ENCODE data around the gene RNF41. TPM values are rescaled to one million over a fixed set of nuclear protein-coding genes. Genes with fewer than 3 reads are reported as not detected.

Gene RNF41
- total RNA-seq, 3 donors from 2014 or later (not counting 1 experiment from before 2014, with no cell fraction given) = 32.3 to 44.5 (median 38.6) TPM

GRCh38 chr12:56223571-56224101 lies 1.9 kb upstream of the RNF41 start:
- intact Hi-C loops (cut with micrococcal nuclease) = loop anchor here (5.0 to 10.0 kb wide), 3 partner anchors 34 to 251 kb away; partner anchors contain the start of genes ANKRD52, RAB5B and RPS26
- WGBS (ENCODE audit: insufficient coverage) = 46% methylated on average over 15 of the region's 15 CpGs
- ATAC-seq (no peak), DNase-seq (peak in 1 of 2 donors; percentile 24)
- H3K4me3 Mint-ChIP-seq = peak overlapping the region; percentile 92
- Histone ChIP-seq H3K4me3 (ENCODE audit: low read length) (peak overlapping the region; percentile 56), H3K27me3 (ENCODE audit: control insufficient read depth, insufficient read depth, low read length) (no peaks in the 10 kb centered on the region), H3K27ac (ENCODE audit: low read length) (peak overlapping the region; percentile 70), H3K4me1 (ENCODE audit: control insufficient read depth, insufficient read depth, low read length) (peaks cover 47% of the 10 kb centered on the region), H3K36me3 (ENCODE audit: control insufficient read depth, insufficient read depth, low read length) (peaks cover 2% of the 10 kb centered on the region), H3K9me3 (ENCODE audit: control insufficient read depth, insufficient read depth, low read length) (no peaks in the 10 kb centered on the region)
- H3K27ac Mint-ChIP-seq = peak overlapping the region; percentile 100
- no peaks in the 10 kb centered on the region for H3K9me3 Mint-ChIP-seq
- peaks cover 48 to 53% of the 10 kb centered on the region in 2 donors for H3K4me1 Mint-ChIP-seq
- TF ChIP-seq CTCF (IDR thresholded peaks at IDR 0.05) = no peak
- no peaks in the 10 kb centered on the region for H3K36me3 Mint-ChIP-seq
- no peaks in the 10 kb centered on the region for H3K27me3 Mint-ChIP-seq (ENCODE audit: low read depth in 2 of 2)

- Mint-ChIP-seq H3K36me3 (no peaks in the 10 kb centered on the region), H3K27ac (peak overlapping the region; percentile 100), H3K4me3 (peak overlapping the region; percentile 98), H3K4me1 (peaks cover 48 to 53% of the 10 kb centered on the region in 2 donors), H3K9me3 (no peaks in the 10 kb centered on the region), H3K27me3 (ENCODE audit: low read depth in 2 of 2) (no peaks in the 10 kb centered on the region)
- no peaks in the 10 kb centered on the region for H3K27me3 ChIP-seq (ENCODE audit: control insufficient read depth, insufficient read depth, low read length)
- H3K27ac ChIP-seq (ENCODE audit: low read length) = peak overlapping the region; percentile 98
- no peaks in the 10 kb centered on the region for H3K9me3 ChIP-seq (ENCODE audit: control insufficient read depth, insufficient read depth, low read length)
- no peak for TF ChIP-seq CTCF (IDR thresholded peaks at IDR 0.05)
- no peak for ATAC-seq
- DNase-seq = no peak
- H3K36me3 ChIP-seq (ENCODE audit: control insufficient read depth, insufficient read depth, low read length) = peaks cover 2% of the 10 kb centered on the region
- H3K4me3 ChIP-seq (ENCODE audit: low read length) = peak overlapping the region; percentile 100
- 12% methylated on average over 3 of the region's 4 CpGs for WGBS (ENCODE audit: insufficient coverage)
- peaks cover 47% of the 10 kb centered on the region for H3K4me1 ChIP-seq (ENCODE audit: control insufficient read depth, insufficient read depth, low read length)
- intact Hi-C loops (cut with micrococcal nuclease) = loop anchor here (1.0 to 10.0 kb wide), 5 partner anchors 29 to 250 kb away; partner anchors contain the start of genes ANKRD52, RAB5B, RPS26 and ZC3H10
These were observed 791 bp upstream of the RNF41 start for GRCh38 chr12:56222531-56222895.

GRCh38 chr12:56221232-56221756 lies 428 bp downstream of the RNF41 start:
- Histone ChIP-seq H3K4me3 (ENCODE audit: low read length) (peak overlapping the region; percentile 100), H3K27ac (ENCODE audit: low read length) (peak overlapping the region; percentile 98), H3K27me3 (ENCODE audit: control insufficient read depth, insufficient read depth, low read length) (no peaks in the 10 kb centered on the region), H3K9me3 (ENCODE audit: control insufficient read depth, insufficient read depth, low read length) (no peaks in the 10 kb centered on the region), H3K4me1 (ENCODE audit: control insufficient read depth, insufficient read depth, low read length) (peaks cover 47% of the 10 kb centered on the region), H3K36me3 (ENCODE audit: control insufficient read depth, insufficient read depth, low read length) (peaks cover 2% of the 10 kb centered on the region)
- under 1% methylated on average over 21 of the region's 21 CpGs for WGBS (ENCODE audit: insufficient coverage)
- Mint-ChIP-seq H3K4me1 (peaks cover 48 to 52% of the 10 kb centered on the region in 2 donors), H3K4me3 (peak overlapping the region; percentile 98), H3K36me3 (no peaks in the 10 kb centered on the region), H3K27ac (peak overlapping the region; percentile 100), H3K9me3 (no peaks in the 10 kb centered on the region), H3K27me3 (ENCODE audit: low read depth in 2 of 2) (no peaks in the 10 kb centered on the region)
- intact Hi-C loops (cut with micrococcal nuclease) = loop anchor here (5.0 to 10.0 kb wide), 3 partner anchors 36 to 249 kb away; partner anchors contain the start of genes ANKRD52, RAB5B and RPS26
- ATAC-seq (peak; percentile 19 to 42 (median 38)), DNase-seq (no peak)
- TF ChIP-seq CTCF (IDR thresholded peaks at IDR 0.05) = no peak
